MM.1S (cell line): ENCODE measurements around the gene TAF9.

Experiments
- EZH2 ChIP-seq: fragments of 300-600 bp; sonication (generic); optimal IDR thresholded peaks from 2 replicates; pipeline ENCODE3; 2017; ENCODE audit warnings: low read depth, mild to moderate bottlenecking, antibody characterized with exemption, low read length, mixed read lengths
- TF ChIP-seq, protein P1 (sequence below): fragments of 300-600 bp; sonication (generic); IDR thresholded peaks from 2 replicates; pipeline ENCODE4 v1.5.1; 2016; ENCODE audit warnings: antibody characterized with exemption, low read length, mixed read lengths

DNA sequence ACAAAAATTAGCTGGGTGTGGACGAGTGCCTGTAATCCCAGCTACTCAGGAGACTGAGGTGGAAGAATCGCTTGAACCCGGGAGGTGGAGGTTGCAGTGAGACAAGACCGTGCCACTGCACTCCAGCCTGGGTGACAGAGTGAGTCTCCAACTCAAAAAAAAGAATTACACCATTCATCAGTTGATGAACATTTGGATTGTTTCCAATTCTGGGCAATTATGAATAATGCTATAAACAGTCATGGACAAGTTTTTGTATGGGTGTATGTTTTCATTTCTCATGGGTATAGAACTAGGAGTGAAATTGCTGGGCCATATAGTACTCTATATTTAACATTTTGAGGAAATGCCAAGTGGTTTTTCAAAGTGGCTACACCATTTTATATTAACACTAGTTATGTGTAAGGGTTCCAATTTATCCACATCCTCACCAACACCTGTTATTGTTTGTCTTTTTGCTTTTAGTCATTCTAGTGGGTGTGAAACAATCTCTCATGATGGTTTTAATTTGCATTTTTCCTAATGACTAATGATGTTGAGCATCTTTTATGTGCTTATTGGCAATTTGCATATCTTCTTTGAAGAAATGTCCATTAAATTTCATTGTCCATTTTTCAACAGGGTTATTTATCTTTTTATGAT, 27.7 kb downstream of the TAF9 start:
- TF ChIP-seq, protein P1, sequence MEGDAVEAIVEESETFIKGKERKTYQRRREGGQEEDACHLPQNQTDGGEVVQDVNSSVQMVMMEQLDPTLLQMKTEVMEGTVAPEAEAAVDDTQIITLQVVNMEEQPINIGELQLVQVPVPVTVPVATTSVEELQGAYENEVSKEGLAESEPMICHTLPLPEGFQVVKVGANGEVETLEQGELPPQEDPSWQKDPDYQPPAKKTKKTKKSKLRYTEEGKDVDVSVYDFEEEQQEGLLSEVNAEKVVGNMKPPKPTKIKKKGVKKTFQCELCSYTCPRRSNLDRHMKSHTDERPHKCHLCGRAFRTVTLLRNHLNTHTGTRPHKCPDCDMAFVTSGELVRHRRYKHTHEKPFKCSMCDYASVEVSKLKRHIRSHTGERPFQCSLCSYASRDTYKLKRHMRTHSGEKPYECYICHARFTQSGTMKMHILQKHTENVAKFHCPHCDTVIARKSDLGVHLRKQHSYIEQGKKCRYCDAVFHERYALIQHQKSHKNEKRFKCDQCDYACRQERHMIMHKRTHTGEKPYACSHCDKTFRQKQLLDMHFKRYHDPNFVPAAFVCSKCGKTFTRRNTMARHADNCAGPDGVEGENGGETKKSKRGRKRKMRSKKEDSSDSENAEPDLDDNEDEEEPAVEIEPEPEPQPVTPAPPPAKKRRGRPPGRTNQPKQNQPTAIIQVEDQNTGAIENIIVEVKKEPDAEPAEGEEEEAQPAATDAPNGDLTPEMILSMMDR: no peak
- TF ChIP-seq EZH2: no peak
